ENCODE data around the gene CRTAC1. TPM values are rescaled to one million over a fixed set of nuclear protein-coding genes. Genes with fewer than 3 reads are reported as not detected.

The CRTAC1 gene
- total and polyA plus RNA-seq, 10 of the 15 experiments (the other 5 are each of a cell fraction or from before 2014, with no cell fraction given), result 0.10 TPM; not detected in 9

DNA sequence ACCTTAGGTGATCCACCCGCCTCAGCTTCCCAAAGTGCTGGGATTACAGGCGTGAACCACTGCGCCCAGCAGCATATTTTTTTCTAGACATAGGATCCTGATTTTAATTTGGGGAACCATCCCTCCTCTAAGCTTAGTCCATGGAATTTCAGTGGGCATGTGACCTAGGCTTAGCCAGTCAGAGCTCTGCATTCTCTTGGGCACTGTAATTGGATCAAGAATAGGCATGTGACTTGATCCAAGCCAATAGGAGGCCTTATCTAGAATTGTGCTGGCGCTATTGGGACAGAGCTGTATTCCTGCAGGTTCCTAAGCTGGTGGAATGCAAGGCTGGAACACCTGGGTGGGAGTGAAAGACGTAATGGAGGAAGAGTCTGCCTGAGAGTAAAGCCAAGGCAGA is 36.7 kb upstream of the CRTAC1 start:
- Histone ChIP-seq H3K4me2 (ENCODE audit: control insufficient read depth, insufficient read depth) (no peak overlapping the region), H3K9me3 (replicated peaks; ENCODE audit: control insufficient read depth, insufficient read depth, low read length) (no peaks in the 10 kb centered on the region), H2AFZ (ENCODE audit: control insufficient read depth, low read depth, low read length) (no peak overlapping the region), H3K4me3 (no peak overlapping the region), H3K9ac (ENCODE audit: control insufficient read depth, insufficient read depth, low read length) (no peak overlapping the region), H4K20me1 (ENCODE audit: control insufficient read depth, insufficient read depth) (no peaks in the 10 kb centered on the region; the same call in 1 of the 2 replicates), H3K27me3 (replicated peaks in 1 of 2; ENCODE audit: control insufficient read depth in 2 of 2, insufficient read depth in 2 of 2, low read length in 1 of 2) (no peaks in the 10 kb centered on the region; a peak in 1 of 4 replicates), H3K4me1 (ENCODE audit: control insufficient read depth, insufficient read depth, low read length) (no peaks in the 10 kb centered on the region), H3K36me3 (ENCODE audit: control insufficient read depth in 2 of 2, insufficient read depth in 2 of 2, low read length in 1 of 2) (no peaks in the 10 kb centered on the region), H3K79me2 (ENCODE audit: control insufficient read depth, insufficient read depth, low read length) (no peaks in the 10 kb centered on the region), H3K27ac (ENCODE audit: control insufficient read depth, insufficient read depth) (no peak overlapping the region)
- 31% methylated on average over 5 of the region's 5 CpGs for WGBS (ENCODE audit: insufficient coverage, insufficient replicate concordance, low lambda C conversion rate, missing lambda C conversion rate)
- RAD21 ChIA-PET (ENCODE audit: unreplicated experiment), result no interaction called here
- no peak for TF ChIP-seq CBX3 (IDR thresholded peaks at IDR 0.05; ENCODE audit: borderline replicate concordance, low read depth)
- no peak for TF ChIP-seq RELA (IDR thresholded peaks at IDR 0.05; ENCODE audit: borderline replicate concordance, partially characterized antibody)
- no peak for TF ChIP-seq GATAD2B (conservative IDR thresholded peaks at IDR 0.05; ENCODE audit: low read depth)
- no peak for TF ChIP-seq LARP7 (IDR thresholded peaks at IDR 0.05)
- no peak for TF ChIP-seq POLR2AphosphoS2 (IDR thresholded peaks at IDR 0.05; ENCODE audit: low read depth, low read length)
- no peak for TF ChIP-seq NR2F1 (conservative IDR thresholded peaks at IDR 0.05)
- TF ChIP-seq MXI1 (IDR thresholded peaks at IDR 0.05; ENCODE audit: low read depth, low read length), result no peak
- TF ChIP-seq, protein P1, sequence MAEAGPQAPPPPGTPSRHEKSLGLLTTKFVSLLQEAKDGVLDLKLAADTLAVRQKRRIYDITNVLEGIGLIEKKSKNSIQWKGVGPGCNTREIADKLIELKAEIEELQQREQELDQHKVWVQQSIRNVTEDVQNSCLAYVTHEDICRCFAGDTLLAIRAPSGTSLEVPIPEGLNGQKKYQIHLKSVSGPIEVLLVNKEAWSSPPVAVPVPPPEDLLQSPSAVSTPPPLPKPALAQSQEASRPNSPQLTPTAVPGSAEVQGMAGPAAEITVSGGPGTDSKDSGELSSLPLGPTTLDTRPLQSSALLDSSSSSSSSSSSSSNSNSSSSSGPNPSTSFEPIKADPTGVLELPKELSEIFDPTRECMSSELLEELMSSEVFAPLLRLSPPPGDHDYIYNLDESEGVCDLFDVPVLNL (IDR thresholded peaks at IDR 0.05; ENCODE audit: low read depth, low read length), result no peak
- CTCF ChIA-PET, result no interaction called here
- intact Hi-C loops (cut with micrococcal nuclease; ENCODE audit: unreplicated experiment), result no loop called here
- POLR2A ChIA-PET, result no interaction called here
- DNase-seq (ENCODE audit: low read depth, low spot score), result no peak
- in situ Hi-C loops (cut with MboI), result no loop called here
- no peak for FAIRE-seq
- no peak for ATAC-seq
- SMC1A ChIA-PET (ENCODE audit: uncharacterized antibody, unreplicated experiment), result no interaction called here
- no TSS peak for BruUV-seq (replicated peaks)

DNA sequence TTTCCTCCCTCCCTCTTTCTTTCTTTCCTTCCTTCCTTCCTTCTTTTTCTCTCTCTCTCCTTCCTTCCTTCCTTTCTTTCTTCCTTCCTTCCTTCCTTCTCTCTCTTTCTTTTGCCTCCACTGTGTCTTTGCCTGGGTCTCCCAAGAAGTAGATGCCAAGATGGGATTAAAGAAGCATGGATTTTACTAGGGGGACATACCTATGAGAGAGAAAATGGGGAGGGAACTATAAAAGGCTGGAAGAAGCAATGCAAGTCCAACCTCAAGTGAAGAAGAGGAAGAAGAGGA is 33.3 kb upstream of the CRTAC1 start:
- ChIA-PET CTCF (no interaction called here), POLR2A (no interaction called here), RAD21 (ENCODE audit: unreplicated experiment) (no interaction called here), SMC1A (ENCODE audit: uncharacterized antibody, unreplicated experiment) (no interaction called here)
- no peak for FAIRE-seq
- H3K27ac ChIP-seq (ENCODE audit: control insufficient read depth, insufficient read depth), result no peak overlapping the region
- no peaks in the 10 kb centered on the region for H3K9me3 ChIP-seq (replicated peaks; ENCODE audit: control insufficient read depth, insufficient read depth, low read length)
- H2AFZ ChIP-seq (ENCODE audit: control insufficient read depth, low read depth, low read length), result no peak overlapping the region
- H3K4me1 ChIP-seq (ENCODE audit: control insufficient read depth, insufficient read depth, low read length), result no peaks in the 10 kb centered on the region
- intact Hi-C loops (cut with micrococcal nuclease; ENCODE audit: unreplicated experiment) (no loop called here), in situ Hi-C loops (cut with MboI) (no loop called here)
- ATAC-seq, result no peak
- H3K27me3 ChIP-seq (replicated peaks in 1 of 2; ENCODE audit: control insufficient read depth in 2 of 2, insufficient read depth in 2 of 2, low read length in 1 of 2), result no peaks in the 10 kb centered on the region; a peak in 1 of 4 replicates
- TF ChIP-seq ZNF217 (IDR thresholded peaks at IDR 0.05) (no peak), JUNB (IDR thresholded peaks at IDR 0.05) (no peak), TBL1XR1 (IDR thresholded peaks at IDR 0.05; ENCODE audit: low read depth, low read length) (no peak), TARDBP (IDR thresholded peaks at IDR 0.05; ENCODE audit: borderline replicate concordance) (no peak), PAX8 (IDR thresholded peaks at IDR 0.05) (no peak), ASH2L (IDR thresholded peaks at IDR 0.05; ENCODE audit: borderline replicate concordance, low read depth) (no peak), ZNF622 (IDR thresholded peaks at IDR 0.05) (no peak), SMAD5 (IDR thresholded peaks at IDR 0.05; ENCODE audit: low read depth) (no peak), CREB1 (IDR thresholded peaks at IDR 0.05; ENCODE audit: low read depth) (no peak)
- no peaks in the 10 kb centered on the region; the same call in 1 of the 2 replicates for H4K20me1 ChIP-seq (ENCODE audit: control insufficient read depth, insufficient read depth)
- H3K79me2 ChIP-seq (ENCODE audit: control insufficient read depth, insufficient read depth, low read length), result no peaks in the 10 kb centered on the region
- H3K4me3 ChIP-seq, result no peak overlapping the region
- H3K9ac ChIP-seq (ENCODE audit: control insufficient read depth, insufficient read depth, low read length), result no peak overlapping the region
- no peak for DNase-seq (ENCODE audit: low read depth, low spot score)
- no TSS peak for BruUV-seq (replicated peaks)
- no peaks in the 10 kb centered on the region for H3K36me3 ChIP-seq (ENCODE audit: control insufficient read depth in 2 of 2, insufficient read depth in 2 of 2, low read length in 1 of 2)
- H3K4me2 ChIP-seq (ENCODE audit: control insufficient read depth, insufficient read depth), result no peak overlapping the region

All from GM12878 (cell line).